HCT116 (cell line): ENCODE data around the gene SAMD4A. TPM values are rescaled to one million over a fixed set of nuclear protein-coding genes. Genes with fewer than 3 reads are reported as not detected.

ENCODE experiments used
- ATAC-seq: fragments of 200-7000 bp; cut with Tn5 transposase; 2 replicates; pipeline ENCODE4 v1.9.1; 2020; ENCODE audit warnings: mild to moderate bottlenecking, moderate library complexity
- BruUV-seq: library from RNA; stranded (reverse); fragments of 400-500 nt; replicated peaks from 2 replicates; lab custom pipeline; 2021; lab: Mats Ljungman, UMichigan
- CTCF ChIA-PET: fragments of 300-600 bp; sonication (Branson Sonifier 250); formaldehyde crosslinking; loops from one replicate; lab custom pipeline; 2021; ENCODE audit warnings: antibody characterized with exemption; lab: Charles Lee
- POLR2A ChIA-PET: fragments of 300-600, 350-600 bp; sonication (Branson Sonifier 250); formaldehyde crosslinking; loops from one replicate; lab custom pipeline; 2021; ENCODE audit warnings: antibody characterized with exemption; lab: Charles Lee
- RAD21 ChIA-PET, 2 experiments: fragments of 300-600 bp; sonication (Branson Sonifier 250); formaldehyde crosslinking; loops; one replicate each; lab custom pipeline; 2023; ENCODE audit warnings: low total read pairs in 2 of 2; ENCODE audit not compliant: uncharacterized antibody in 2 of 2, unreplicated experiment in 2 of 2, low non-redundant PET in 1 of 2; lab: Charles Lee
- DNase-seq: peaks from one replicate; pipeline ENCODE4 v3.0.0-alpha.2; 2010; ENCODE audit warnings: low read depth, low spot score
- H2AFZ ChIP-seq: fragments of 200-600 bp; shearing (Covaris generic), sonication (generic); 2 replicates; pipeline ENCODE4 v1.6.1; 2017; ENCODE audit warnings: low read depth, mixed run types, mixed read lengths, antibody characterized with exemption, low read length; ENCODE audit not compliant: poor library complexity, severe bottlenecking
- H3K27ac ChIP-seq: 2 replicates; pipeline ENCODE4 v1.5.1; 2012; ENCODE audit warnings: low read depth, low read length
- H3K27me3 ChIP-seq: fragments of 200-600 bp; sonication (generic); 2 replicates; pipeline ENCODE4 v1.6.1; 2016; ENCODE audit warnings: mixed run types, low read length, mixed read lengths; ENCODE audit not compliant: insufficient read depth
- H3K36me3 ChIP-seq, 2 experiments: fragments of 200-500 bp in 1 of 2; fragments of 200-600 bp in 1 of 2; sonication (Bioruptor generic) in 1 of 2; sonication (generic) in 1 of 2; 2 replicates each; pipeline versions ENCODE4 v1.5.1 to v1.6.1; 2014 to 2016; ENCODE audit warnings: low read length in 2 of 2, inconsistent platforms in 1 of 2, mixed read lengths in 1 of 2, mixed run types in 1 of 2; ENCODE audit not compliant: insufficient read depth in 2 of 2, control insufficient read depth in 1 of 2
- H3K4me1 ChIP-seq, 2 experiments: fragments of 200-600 bp in 1 of 2; sonication (generic) in 1 of 2; 2 replicates each; pipeline versions ENCODE4 v1.5.1 to v1.6.1; 2012 to 2017; ENCODE audit warnings: low read length in 2 of 2, inconsistent platforms in 1 of 2, mild to moderate bottlenecking in 1 of 2, mixed read lengths in 1 of 2, mixed run types in 1 of 2, moderate library complexity in 1 of 2; ENCODE audit not compliant: insufficient read depth in 2 of 2, control insufficient read depth in 1 of 2
- H3K4me2 ChIP-seq: fragments of 200-600 bp; sonication (generic); 2 replicates; pipeline ENCODE4 v1.6.1; 2017; ENCODE audit warnings: mixed run types, low read length, mixed read lengths
- H3K4me3 ChIP-seq, 2 experiments: fragments of 200-600 bp in 1 of 2; sonication (generic) in 1 of 2; replicated peaks in 1 of 2; 2 replicates each; pipeline ENCODE4 v1.5.1; 2011 to 2016; ENCODE audit warnings: low read length in 2 of 2, control low read depth in 1 of 2, low read depth in 1 of 2, mild to moderate bottlenecking in 1 of 2, mixed read lengths in 1 of 2, mixed run types in 1 of 2
- H3K79me2 ChIP-seq: fragments of 200-600 bp; sonication (generic); 2 replicates; pipeline ENCODE4 v1.6.1; 2017; ENCODE audit warnings: mild to moderate bottlenecking, mixed run types, low read length, moderate library complexity, mixed read lengths; ENCODE audit not compliant: insufficient read depth
- H3K9ac ChIP-seq: fragments of 200-600 bp; sonication (generic); 2 replicates; pipeline ENCODE4 v1.6.1; 2016; ENCODE audit warnings: low read length, mixed read lengths
- H3K9me2 ChIP-seq: fragments of 200-600 bp; sonication (generic), shearing (Covaris generic); 2 replicates; pipeline ENCODE4 v1.6.1; 2017; ENCODE audit warnings: mixed run types, mild to moderate bottlenecking, moderate library complexity; ENCODE audit not compliant: insufficient read depth
- H3K9me3 ChIP-seq, 2 experiments: fragments of 200-500 bp in 1 of 2; fragments of 200-600 bp in 1 of 2; sonication (Bioruptor generic) in 1 of 2; sonication (generic) in 1 of 2; 2 replicates each; pipeline ENCODE4 v1.6.1; 2014 to 2017; ENCODE audit warnings: low read length in 2 of 2, mixed read lengths in 2 of 2, inconsistent platforms in 1 of 2, low read depth in 1 of 2, mild to moderate bottlenecking in 1 of 2, mixed run types in 1 of 2, moderate library complexity in 1 of 2; ENCODE audit not compliant: control insufficient read depth in 1 of 2, insufficient read depth in 1 of 2
- H4K20me1 ChIP-seq: fragments of 200-600 bp; sonication (generic), shearing (Covaris generic); 2 replicates; pipeline ENCODE4 v1.6.1; 2017; ENCODE audit warnings: mixed run types, mild to moderate bottlenecking, moderate library complexity; ENCODE audit not compliant: insufficient read depth
- CBX3 ChIP-seq: IDR thresholded peaks from 2 replicates; pipeline ENCODE4 v1.6.1; 2012; ENCODE audit warnings: low read depth
- CEBPB ChIP-seq: IDR thresholded peaks from 2 replicates; pipeline ENCODE4 v1.6.1; 2012; ENCODE audit warnings: low read depth
- EGR1 ChIP-seq: IDR thresholded peaks from 2 replicates; pipeline ENCODE4 v1.6.1; 2012; ENCODE audit warnings: low read depth
- ELF1 ChIP-seq: IDR thresholded peaks from 2 replicates; pipeline ENCODE4 v1.6.1; 2012; ENCODE audit warnings: low read depth, borderline replicate concordance
- EZH2 ChIP-seq: fragments of 200-600 bp; sonication (generic); IDR thresholded peaks from 2 replicates; pipeline ENCODE4 v1.6.1; 2017; ENCODE audit warnings: antibody characterized with exemption, mixed run types
- EZH2phosphoT487 ChIP-seq: fragments of 200-600 bp; IDR thresholded peaks from 2 replicates; pipeline ENCODE4 v1.6.1; 2018; ENCODE audit warnings: antibody characterized with exemption, borderline replicate concordance
- FOSL1 ChIP-seq: IDR thresholded peaks from 2 replicates; pipeline ENCODE4 v1.6.1; 2012; ENCODE audit warnings: low read depth
- POLR2A ChIP-seq: IDR thresholded peaks from 2 replicates; pipeline ENCODE4 v1.7.0; 2011; ENCODE audit warnings: borderline replicate concordance; ENCODE audit not compliant: insufficient read depth, insufficient read length; ENCODE audit errors: extremely low read depth
- POLR2AphosphoS5 ChIP-seq: IDR thresholded peaks from 2 replicates; pipeline ENCODE4 v1.6.1; 2011; ENCODE audit warnings: mild to moderate bottlenecking, low read depth, low read length, moderate library complexity
- RAD21 ChIP-seq: IDR thresholded peaks from 2 replicates; pipeline ENCODE4 v1.6.1; 2012; ENCODE audit warnings: low read depth, mild to moderate bottlenecking
- TCF7L2 ChIP-seq: IDR thresholded peaks from 2 replicates; pipeline ENCODE4 v1.7.0; 2011; ENCODE audit warnings: borderline replicate concordance, inconsistent platforms; ENCODE audit not compliant: insufficient read depth, insufficient read length; ENCODE audit errors: extremely low read depth
- YY1 ChIP-seq: IDR thresholded peaks from 2 replicates; pipeline ENCODE4 v1.6.1; 2011; ENCODE audit warnings: low read length, low read depth, moderate library complexity, mild to moderate bottlenecking; ENCODE audit not compliant: insufficient replicate concordance; ENCODE audit errors: extremely low read depth
- ZFX ChIP-seq: fragments of 450-650 bp; IDR thresholded peaks from 2 replicates; pipeline ENCODE4 v1.6.1; 2017
- intact Hi-C: fragments of 100-400 bp; cut with micrococcal nuclease; formaldehyde crosslinking; loops from 2 replicates; pipeline ENCODE4 v1.10.0; 2022
- total RNA-seq: library from RNA; stranded (reverse); gene quantifications from one replicate; pipeline ENCODE4 v1.2.1, GENCODE V29; 2021; ENCODE audit not compliant: unreplicated experiment
- TF ChIP-seq, protein P1 (sequence below): IDR thresholded peaks from 2 replicates; pipeline ENCODE4 v1.6.1; 2012
- TF ChIP-seq, protein P2 (sequence below): IDR thresholded peaks from 2 replicates; pipeline ENCODE4 v1.6.1; 2011; ENCODE audit warnings: mild to moderate bottlenecking, low read length, moderate library complexity; ENCODE audit not compliant: insufficient replicate concordance; ENCODE audit errors: extremely low read depth

The SAMD4A gene
- total RNA-seq, 1 experiment from 2014 or later = 9.0 TPM

GRCh38 chr14:54647378-54647777 is 80.5 kb downstream of the SAMD4A start:
- H3K9ac ChIP-seq = no peak overlapping the region
- no peak overlapping the region for H3K4me2 ChIP-seq
- POLR2A ChIA-PET = no interaction called here
- no peaks in the 10 kb centered on the region for H3K36me3 ChIP-seq
- no peak for TF ChIP-seq POLR2AphosphoS5
- no peak for TF ChIP-seq FOSL1
- no peak for TF ChIP-seq ZFX
- TF ChIP-seq EGR1 = no peak
- no peak for TF ChIP-seq CEBPB
- no peak for TF ChIP-seq EZH2phosphoT487
- no peak for TF ChIP-seq RAD21
- TF ChIP-seq, protein P1, sequence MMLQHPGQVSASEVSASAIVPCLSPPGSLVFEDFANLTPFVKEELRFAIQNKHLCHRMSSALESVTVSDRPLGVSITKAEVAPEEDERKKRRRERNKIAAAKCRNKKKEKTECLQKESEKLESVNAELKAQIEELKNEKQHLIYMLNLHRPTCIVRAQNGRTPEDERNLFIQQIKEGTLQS = no peak
- TF ChIP-seq EZH2 = no peak
- no peak for TF ChIP-seq CBX3
- no peak for TF ChIP-seq YY1
- TF ChIP-seq ELF1 = no peak
- TF ChIP-seq, protein P2, sequence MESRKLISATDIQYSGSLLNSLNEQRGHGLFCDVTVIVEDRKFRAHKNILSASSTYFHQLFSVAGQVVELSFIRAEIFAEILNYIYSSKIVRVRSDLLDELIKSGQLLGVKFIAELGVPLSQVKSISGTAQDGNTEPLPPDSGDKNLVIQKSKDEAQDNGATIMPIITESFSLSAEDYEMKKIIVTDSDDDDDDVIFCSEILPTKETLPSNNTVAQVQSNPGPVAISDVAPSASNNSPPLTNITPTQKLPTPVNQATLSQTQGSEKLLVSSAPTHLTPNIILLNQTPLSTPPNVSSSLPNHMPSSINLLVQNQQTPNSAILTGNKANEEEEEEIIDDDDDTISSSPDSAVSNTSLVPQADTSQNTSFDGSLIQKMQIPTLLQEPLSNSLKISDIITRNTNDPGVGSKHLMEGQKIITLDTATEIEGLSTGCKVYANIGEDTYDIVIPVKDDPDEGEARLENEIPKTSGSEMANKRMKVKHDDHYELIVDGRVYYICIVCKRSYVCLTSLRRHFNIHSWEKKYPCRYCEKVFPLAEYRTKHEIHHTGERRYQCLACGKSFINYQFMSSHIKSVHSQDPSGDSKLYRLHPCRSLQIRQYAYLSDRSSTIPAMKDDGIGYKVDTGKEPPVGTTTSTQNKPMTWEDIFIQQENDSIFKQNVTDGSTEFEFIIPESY = no peak
- TF ChIP-seq POLR2A = no peak
- no peak for TF ChIP-seq TCF7L2
- TF ChIP-seq, all 23 proteins: peak for 0
- intact Hi-C loops = no loop called here
- ATAC-seq = no peak
- Histone ChIP-seq H3K4me1 (peaks cover 39 to 55% of the 10 kb centered on the region in 2 experiments), H3K4me3 (no peak overlapping the region), H3K27me3 (no peaks in the 10 kb centered on the region), H3K79me2 (no peaks in the 10 kb centered on the region; the same call in 1 of the 2 replicates), H3K9me3 (no peaks in the 10 kb centered on the region), H2AFZ (no peak overlapping the region), H4K20me1 (no peaks in the 10 kb centered on the region), H3K27ac (no peak overlapping the region), H3K9me2 (no peaks in the 10 kb centered on the region)
- RAD21 ChIA-PET = no interaction called here
- DNase-seq = no peak
- CTCF ChIA-PET = no interaction called here
- no TSS peak for BruUV-seq
